ENCODE data around the gene SPAG5.

DNA sequence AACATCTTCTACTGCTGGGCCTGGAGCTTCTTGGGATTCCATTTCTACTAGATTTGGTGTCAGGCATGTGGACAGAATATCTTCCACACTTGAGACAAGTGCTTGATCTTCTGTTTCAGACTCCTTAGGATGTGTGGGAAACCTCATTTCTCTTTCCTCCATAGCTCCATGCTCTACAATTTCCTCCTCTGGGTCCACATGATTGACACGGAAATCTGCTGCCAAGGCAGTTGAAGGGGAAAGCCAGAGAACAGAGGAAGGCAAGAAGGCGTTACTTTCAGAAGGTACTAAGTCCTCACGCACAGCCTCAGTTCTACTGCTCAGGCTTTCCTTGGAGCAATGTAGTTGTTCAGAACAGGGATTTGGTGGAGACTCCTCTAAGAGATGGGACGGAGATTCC, 6.6 kb downstream of the SPAG5 start:
- TF ChIP-seq, protein P1, sequence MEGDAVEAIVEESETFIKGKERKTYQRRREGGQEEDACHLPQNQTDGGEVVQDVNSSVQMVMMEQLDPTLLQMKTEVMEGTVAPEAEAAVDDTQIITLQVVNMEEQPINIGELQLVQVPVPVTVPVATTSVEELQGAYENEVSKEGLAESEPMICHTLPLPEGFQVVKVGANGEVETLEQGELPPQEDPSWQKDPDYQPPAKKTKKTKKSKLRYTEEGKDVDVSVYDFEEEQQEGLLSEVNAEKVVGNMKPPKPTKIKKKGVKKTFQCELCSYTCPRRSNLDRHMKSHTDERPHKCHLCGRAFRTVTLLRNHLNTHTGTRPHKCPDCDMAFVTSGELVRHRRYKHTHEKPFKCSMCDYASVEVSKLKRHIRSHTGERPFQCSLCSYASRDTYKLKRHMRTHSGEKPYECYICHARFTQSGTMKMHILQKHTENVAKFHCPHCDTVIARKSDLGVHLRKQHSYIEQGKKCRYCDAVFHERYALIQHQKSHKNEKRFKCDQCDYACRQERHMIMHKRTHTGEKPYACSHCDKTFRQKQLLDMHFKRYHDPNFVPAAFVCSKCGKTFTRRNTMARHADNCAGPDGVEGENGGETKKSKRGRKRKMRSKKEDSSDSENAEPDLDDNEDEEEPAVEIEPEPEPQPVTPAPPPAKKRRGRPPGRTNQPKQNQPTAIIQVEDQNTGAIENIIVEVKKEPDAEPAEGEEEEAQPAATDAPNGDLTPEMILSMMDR (conservative IDR thresholded peaks at IDR 0.05): no peak
- TF ChIP-seq ZFX (IDR thresholded peaks at IDR 0.05): no peak
